HG03439 (cell line): ENCODE results near the gene SNX32.
A peak's percentile ranks its signal among the peaks of the same experiment; 100 is the strongest.

ENCODE experiments used
- ATAC-seq: cut with Tn5 transposase; IDR thresholded peaks from one replicate; pipeline ENCODE4 v1.9.1; 2021; ENCODE audit warnings: mild to moderate bottlenecking, moderate library complexity; ENCODE audit not compliant: unreplicated experiment

Gene SNX32

DNA sequence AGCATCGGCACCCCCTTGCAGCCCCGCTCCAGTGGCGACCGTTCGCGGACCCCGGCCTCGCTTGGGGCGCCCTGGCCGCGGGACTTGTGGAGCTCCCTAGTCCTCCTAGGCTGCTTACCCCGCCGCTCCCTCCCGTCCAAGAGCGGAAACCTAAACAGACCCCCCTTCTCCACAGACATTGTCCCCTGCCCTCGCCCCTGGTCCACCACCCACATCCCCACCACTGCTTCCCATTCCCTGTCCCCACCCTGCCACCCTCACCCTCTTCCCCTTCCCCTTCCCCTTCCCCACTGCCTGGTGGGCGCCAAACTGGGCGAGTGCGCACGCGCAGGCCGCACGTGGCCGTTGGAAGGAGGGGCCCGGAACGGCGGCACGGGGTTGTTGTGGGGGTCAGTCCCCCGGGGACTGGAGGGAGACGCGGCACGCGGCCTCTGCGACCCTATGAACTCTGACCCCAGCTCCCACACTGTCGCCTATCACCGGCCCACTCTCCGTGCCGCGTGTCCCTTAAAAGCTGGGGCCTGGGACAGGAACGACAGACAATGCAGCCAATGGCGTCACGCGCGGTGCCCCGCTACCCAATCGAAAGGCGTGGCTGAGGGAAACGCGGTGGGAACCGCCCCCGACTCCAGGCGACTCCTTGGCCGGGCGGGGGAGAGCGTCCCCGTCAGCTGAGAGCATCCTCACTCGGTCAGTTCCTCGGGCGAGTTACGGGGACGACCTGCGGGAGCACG is at the start of gene SNX32:
SNX32 (plus strand) TSS at position 667 of the 734 bp plus-strand sequence. CDS start 103 bp downstream, outside the sequence.
- peak; percentile 93 for ATAC-seq

GRCh38 chr11:65785319-65786007 is 48.3 kb upstream of the SNX32 start:
- no peak for ATAC-seq

GRCh38 chr11:65786008-65786785 is 47.6 kb upstream of the SNX32 start:
- ATAC-seq = no peak

DNA sequence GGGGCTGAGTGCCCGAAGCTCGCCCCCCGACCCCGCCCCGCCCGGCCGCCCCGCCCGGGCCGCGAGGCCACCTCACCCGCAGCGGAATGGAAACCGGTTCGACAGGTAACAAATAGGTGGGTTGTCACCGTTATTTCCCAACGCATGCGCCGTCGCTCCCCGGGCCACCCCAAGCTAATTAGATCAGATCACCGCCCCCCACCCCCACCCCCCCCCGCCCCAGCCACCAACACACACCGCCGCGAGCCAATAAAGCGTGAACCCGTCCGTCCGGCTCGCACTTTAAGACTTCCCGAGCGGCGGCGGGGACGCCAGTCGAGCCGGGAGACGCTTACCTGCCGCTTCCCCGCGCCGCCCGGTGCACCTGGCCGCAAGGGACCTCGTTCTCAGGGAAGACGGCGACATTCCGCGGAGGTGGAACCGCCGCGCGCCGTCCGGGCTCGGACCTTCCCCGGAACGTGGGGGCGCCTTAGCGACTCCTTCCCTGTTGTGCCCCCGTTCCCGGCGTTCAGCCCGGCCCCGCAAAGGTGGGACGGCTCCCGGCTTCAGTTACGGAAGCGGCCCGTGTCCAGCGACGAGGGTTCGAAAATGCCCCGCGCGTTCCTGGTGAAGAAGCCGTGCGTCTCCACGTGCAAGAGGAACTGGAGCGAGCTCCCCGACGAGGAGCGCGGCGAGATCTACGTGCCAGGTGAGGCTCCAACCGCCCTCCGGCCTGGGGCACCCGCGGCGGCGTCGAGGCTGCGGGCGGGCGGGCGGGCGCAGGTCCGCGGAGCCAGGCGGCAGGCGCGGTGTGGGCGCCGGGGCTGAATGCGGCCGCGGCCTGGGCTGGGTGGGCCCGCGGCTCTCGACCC is 46.8 kb upstream of the SNX32 start, which contains the start of gene OVOL1:
OVOL1 (plus strand) TSS at position 278 of the 851 bp plus-strand sequence; CDS start at position 589, 311 bp downstream.
- no peak for ATAC-seq

GRCh38 chr11:65787649-65788622 is 45.8 kb upstream of the SNX32 start:
- ATAC-seq = no peak

- ATAC-seq = no peak
Measured at GRCh38 chr11:65788821-65789220, 44.9 kb upstream of the SNX32 start.

DNA sequence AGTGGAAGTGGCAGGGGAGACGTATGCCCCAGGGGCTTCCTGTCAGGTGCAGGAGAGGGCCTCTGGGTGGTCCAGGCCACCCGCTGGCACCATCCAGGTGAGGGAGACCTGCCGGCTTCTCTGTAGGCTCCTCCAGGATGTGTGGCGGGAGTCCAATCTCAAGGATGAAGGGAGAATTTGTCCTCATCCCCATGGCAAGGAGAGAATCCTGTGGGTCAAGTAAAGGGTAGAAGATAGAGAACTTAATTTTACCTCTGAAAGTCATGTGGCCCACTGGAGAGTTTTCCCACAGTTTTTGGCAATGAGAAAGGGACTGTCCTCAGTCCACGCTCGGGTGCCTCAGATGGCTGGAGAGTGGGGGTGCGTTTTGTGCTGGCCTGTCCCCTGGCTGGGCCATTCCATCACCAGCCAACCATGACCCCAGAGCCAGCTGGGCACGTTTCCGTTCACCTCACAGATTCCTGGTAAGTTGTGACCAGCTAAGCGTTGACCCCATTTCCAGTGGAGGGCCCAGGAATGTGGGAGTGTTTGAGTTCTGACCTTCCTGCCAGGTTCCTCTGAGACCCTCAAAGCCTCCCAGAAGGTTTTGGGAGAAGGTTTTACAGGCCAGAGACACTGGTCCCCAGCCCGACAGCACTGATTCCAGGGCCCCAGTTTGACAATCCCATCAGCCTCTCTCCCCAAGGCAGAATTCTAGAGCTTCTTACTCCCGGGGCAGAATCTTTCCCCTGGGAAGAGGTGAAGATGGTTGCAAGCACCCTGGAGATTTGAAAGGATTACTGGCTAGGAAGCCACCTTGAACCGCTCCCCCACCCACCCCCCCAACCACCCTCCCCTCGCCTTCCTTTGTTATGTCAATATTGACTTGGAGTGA is 44.3 kb upstream of the SNX32 start:
- no peak for ATAC-seq

DNA sequence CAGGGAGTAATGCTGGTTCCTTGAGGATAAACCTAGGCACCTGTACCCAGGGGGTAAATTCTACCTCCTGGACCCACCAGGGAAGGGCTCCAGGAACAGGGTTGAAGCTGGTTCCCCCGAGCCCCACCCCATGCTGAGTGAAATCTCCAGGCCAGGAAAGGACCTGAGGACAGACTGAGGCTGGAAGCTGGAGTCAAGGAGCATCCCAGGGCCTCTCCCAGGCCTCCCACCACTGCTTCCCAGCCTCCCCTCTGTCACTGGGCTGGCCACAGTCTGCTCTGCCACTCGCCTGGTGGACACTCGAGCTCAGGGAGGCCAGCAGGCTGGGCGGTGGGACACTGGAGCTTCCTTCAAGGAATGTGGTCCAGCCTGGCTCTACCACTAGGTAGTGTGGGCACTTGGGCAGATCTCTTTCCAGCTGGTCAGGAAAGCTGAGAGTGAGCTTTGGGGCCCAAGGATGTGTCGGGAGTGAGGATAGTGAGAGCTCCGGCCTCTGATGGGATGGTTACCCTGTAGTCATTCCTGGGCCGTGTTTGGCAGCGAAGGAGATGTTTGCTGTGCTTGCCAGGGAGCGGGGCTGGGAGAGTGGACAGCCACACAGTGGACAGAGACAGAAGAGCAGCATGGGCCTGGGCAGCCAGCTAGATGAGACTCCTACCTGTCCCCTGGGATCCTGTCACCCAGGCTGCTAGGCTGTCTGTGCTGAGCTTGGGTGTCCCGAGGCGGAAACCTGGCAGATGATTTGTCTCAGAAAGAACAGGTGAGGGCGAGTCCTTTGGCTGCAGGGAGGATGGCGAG is 43.5 kb upstream of the SNX32 start:
- ATAC-seq = no peak

- ATAC-seq = no peak
Measured at GRCh38 chr11:65790902-65791650, 42.7 kb upstream of the SNX32 start.

DNA sequence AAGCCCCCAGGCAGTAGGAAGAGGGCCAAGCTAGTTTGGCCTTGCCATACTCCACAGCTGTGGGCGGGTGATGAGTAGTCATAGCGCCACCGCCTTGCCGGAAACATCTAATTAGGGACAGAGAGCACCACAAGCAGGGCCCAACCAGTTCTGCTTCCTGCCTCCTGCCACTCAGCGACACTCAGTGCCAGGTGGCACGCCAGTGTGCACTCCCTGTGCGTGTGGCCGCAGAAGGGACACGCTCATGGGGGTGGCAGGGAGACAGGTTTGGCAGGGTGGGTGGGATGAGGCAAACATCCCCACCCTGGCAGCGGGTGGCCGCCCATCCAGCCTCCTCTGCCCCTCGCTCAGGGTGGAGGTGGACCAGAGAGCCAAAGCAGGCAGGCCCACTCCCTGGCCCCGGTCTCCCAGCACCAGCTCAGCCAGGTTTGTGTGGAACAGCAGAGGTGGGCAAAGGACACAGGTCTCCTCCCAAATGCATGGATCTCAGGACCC is 42.0 kb upstream of the SNX32 start:
- no peak for ATAC-seq

DNA sequence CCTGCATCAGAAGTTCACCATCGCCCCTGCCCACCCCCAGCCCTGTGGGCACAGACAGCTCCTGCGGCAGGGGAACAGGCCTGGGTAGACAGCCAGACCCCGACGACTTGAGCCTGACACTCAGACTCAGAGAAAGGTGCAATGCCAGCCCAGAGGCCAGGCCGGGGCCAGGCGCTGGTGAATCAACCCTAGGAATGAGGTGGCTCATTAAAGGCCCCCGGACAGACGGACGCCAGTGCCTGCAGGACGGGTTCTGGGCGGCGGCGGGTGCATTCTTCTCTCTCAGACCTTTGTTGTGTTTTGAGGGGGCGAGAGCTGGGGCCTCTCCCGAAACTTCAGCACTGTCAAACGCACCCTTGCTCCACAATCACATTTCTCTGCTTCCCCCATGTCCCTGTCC is 41.3 kb upstream of the SNX32 start:
- no peak for ATAC-seq

GRCh38 chr11:65793144-65793581 is 40.6 kb upstream of the SNX32 start:
- no peak for ATAC-seq

- no peak for ATAC-seq
Measured at GRCh38 chr11:65793625-65794400, 40.0 kb upstream of the SNX32 start.

DNA sequence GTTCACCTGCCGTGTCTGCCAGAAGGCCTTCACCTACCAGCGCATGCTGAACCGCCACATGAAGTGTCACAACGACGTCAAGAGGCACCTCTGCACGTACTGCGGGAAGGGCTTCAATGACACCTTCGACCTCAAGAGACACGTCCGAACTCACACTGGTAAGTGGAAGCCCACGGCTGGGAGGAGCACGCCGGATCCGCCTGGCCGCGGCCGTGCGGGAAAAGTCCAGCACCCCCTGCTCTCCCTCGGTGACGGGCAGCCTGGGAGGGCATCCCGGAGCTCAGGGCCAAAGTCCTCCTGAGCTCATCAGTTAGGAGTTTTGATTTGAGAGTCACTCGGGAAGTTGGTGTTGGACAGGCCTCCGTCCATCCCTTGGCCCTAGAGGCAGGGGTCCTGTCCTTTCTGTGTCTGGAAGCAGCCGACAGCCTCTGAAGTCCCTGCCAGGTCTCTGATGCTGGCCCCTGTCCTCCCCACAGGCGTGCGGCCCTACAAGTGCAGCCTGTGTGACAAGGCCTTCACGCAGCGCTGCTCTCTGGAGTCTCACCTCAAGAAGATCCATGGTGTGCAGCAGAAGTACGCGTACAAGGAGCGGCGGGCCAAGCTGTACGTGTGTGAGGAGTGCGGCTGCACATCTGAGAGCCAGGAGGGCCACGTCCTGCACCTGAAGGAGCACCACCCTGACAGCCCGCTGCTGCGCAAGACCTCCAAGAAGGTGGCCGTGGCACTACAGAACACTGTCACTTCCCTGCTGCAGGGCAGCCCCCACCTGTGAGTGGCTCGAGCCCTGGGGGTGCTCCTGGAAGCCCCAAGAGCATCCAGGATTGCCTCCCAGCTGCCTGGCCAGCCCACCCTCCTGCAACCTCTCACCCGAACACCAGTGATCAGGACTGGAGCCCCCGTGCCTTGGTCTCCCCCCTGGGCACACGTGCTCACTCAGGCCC is 38.9 kb upstream of the SNX32 start:
- ATAC-seq = no peak
